Activated gamma-delta T cell (primary cell): ENCODE data around the gene ZNF652.

Experiments used
- DNase-seq: peaks from one replicate; lab custom pipeline; 2025; lab: John Stamatoyannopoulos, UW

Gene ZNF652

GRCh38 chr17:49358641-49359247 lies 3.3 kb downstream of the ZNF652 start:
- DNase-seq: no peak

GRCh38 chr17:49357516-49357915 lies 4.5 kb downstream of the ZNF652 start:
- DNase-seq: no peak

DNA sequence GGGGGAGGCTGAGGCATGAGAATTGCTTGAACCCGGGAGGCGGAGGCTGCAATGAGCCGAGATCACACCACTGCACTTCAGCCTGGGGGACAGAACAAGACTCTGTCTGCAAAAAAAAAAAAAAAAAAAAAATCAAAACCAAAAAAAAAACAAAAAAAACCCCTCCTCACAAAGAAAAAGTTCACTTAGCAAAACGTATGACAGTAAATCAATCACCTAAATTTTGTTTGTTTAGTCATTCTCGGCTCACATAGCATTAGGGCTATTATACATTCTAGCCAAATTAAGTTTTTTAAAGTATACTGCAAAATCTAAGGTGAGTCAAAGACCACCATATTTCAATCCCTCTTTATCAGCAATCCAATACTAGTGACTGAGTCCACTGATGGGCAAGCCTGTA lies 5.7 kb downstream of the ZNF652 start:
- no peak for DNase-seq

DNA sequence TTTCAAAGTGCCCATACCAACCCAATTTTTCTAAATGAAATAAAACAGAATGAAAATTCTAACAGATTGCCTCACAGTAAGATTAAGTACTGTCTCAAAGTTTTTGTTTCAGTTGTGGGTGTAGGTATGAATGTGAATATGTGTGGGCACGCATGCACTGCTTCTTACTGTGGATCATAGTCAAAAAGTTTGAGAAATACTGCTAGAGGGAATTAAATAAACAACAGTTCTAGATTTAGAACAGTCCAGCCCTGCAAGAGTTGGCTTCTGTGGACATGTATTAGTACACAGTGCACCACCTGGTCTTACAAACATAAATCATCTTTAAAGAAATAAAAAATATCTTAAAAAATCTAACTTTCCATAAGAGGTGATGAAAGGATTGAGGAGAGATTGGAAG lies 8.4 kb downstream of the ZNF652 start:
- no peak for DNase-seq

- DNase-seq: no peak
These were observed 9.4 kb downstream of the ZNF652 start for GRCh38 chr17:49352587-49353154.

GRCh38 chr17:49351572-49352140 lies 10.4 kb downstream of the ZNF652 start:
- DNase-seq: no peak

GRCh38 chr17:49349541-49349940 lies 12.5 kb downstream of the ZNF652 start:
- no peak for DNase-seq

DNA sequence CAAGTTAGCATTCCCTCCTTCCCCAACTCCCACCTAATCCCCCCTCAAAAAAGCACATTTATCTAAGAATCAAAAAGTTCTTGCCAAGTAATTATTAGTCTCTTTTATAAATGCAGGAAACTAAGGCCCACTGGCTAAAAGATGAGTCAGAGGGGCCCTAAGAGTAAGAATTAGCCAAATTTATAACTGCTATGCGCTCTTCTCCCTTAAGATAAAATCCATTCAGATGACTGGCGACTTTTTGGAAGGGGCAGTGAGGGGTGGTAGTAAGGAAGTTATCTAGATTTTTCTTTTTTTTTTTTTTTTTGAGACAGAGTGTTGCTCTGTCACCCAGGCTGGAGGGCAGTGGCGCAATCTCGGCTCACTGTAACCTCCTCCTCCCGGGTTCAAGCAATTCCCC lies 17.1 kb downstream of the ZNF652 start:
- no peak for DNase-seq

- no peak for DNase-seq
These were observed 18.8 kb downstream of the ZNF652 start for GRCh38 chr17:49343273-49343672.

DNA sequence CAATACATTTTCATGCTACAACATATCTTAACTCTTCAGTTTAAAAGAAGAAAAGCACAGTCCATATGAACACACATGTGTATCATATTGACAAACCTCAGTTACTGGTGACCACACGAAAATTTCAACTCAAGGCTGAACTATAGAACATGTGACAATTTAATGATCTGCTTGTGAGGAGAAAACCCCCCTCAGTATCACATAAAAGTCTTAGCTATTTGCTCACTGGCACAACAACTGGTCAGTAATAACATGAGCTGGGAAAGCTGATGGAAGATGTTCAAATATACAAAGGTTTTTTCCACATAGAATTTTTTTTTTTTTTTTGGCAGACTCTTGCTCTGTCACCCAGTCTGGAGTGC lies 19.5 kb downstream of the ZNF652 start:
- no peak for DNase-seq

DNA sequence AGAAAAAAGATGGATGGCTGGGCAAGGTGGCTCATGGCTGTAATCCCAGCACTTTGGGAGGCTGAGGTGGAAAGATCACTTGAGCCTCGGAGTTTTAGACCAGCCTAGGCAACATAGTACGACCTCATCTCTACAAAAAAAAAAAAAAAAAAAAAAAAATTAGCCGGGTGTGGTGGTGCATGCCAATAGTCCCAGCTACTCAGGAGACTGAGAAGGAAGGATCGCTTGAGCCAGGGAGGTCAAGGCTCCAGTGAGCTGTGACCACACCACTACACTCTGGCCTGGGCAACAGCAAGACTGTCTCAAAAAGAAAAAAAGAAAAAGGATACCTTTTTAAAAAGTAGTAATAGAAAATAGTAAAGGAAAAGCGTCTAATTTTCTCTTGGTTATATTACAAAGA lies 20.7 kb downstream of the ZNF652 start:
- no peak for DNase-seq

DNA sequence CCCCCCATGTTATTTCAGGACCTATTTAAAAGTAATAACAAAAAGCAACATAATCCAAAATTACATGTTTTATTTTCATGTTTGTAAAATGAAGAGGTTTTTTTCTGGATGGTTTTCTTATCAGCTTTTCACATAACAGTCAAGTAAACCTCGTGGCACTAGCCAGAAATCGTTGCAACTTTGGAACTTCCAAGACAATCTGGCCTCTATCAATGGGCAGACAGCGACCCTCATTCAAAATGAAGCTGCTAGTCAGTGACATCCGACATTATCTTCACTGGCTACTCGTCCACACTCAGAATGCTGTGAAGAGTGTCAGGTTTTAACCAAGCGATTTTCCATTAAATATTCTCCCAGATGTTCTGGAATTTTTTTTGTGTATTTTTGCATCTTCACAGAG lies 22.7 kb downstream of the ZNF652 start:
- no peak for DNase-seq

DNA sequence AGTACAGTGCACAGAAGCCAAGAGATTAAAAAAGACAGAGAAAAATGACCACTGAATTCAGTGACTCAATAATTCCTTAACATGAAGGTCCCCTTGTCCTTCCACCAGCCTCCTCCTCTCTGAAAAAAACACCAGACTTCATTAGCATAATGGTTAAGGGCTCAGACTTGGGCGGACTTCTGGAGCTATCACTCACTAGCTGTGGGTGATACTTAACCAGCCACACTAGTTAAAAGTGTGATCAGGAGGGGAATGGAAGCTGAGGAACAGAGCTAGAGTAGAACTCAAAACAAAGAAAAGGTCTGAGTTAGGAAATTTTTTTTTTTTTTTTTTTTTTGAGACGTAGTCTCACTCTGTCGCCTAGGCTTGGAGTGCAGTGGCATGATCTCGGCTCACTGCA lies 23.2 kb downstream of the ZNF652 start:
- DNase-seq: no peak

DNA sequence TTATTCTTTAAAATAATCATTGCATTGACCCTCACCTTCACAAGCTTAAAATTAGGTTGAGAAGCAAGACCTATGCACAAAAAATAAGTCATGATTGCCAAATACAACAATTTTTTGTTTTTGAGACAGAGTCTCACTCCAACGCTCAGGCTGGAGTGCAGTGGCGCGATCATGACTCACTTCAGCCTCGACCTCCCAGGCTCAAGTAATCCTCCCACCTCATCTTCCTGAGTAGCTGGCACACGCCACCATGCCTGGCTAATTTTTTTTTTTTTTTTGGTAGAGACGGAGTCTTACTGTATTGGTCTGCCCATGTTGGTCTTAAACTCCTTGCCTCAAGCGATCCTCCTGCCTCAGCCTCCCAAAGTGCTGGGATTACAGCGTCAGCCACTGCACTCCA lies 24.2 kb downstream of the ZNF652 start:
- DNase-seq: no peak

GRCh38 chr17:49334744-49335512 lies 27.1 kb downstream of the ZNF652 start:
- no peak for DNase-seq

GRCh38 chr17:49333804-49334203 lies 28.2 kb downstream of the ZNF652 start:
- no peak for DNase-seq

- no peak for DNase-seq
These were observed 33.9 kb downstream of the ZNF652 start for GRCh38 chr17:49327835-49328784.

GRCh38 chr17:49325980-49326379 lies 36.1 kb downstream of the ZNF652 start:
- no peak for DNase-seq

GRCh38 chr17:49318435-49318965 lies 43.5 kb downstream of the ZNF652 start:
- no peak for DNase-seq

DNA sequence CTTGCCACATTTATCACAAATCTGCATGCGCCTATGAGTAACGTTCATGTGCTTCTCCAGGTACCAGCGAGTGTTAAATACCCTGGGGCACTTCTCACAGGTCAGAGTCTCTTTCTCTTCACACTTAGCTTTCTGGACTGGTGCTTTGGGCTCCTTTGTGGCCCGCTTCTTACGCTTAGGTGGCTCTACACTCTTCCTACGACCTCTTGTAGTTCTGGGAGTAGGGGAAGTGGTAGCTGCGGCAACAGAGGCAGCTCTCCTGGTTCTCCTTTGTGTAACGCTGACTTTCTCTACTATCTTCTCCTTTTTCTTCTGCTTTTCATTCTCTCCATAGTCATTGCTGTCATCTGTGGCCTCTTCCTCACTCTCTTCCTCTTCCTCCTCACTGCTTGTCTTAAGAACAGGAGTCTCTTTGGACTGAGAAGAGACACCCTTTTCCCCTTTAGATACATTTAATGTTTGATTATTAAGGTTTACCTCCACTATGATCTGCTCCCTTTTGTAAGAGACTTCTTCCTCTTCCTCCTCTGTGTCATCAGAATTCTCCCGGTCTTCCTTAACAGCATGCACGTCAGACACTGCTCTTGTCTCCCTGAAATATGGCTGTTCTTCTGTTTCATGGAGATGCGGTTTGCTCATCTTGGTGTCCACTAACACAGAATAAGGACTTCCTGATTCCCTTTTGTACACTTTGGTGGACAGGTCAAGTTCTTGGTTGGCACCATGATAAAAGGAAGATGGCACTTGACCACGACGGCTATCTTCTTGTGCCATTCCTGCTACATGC lies 45.0 kb downstream of the ZNF652 start:
- no peak for DNase-seq

DNA sequence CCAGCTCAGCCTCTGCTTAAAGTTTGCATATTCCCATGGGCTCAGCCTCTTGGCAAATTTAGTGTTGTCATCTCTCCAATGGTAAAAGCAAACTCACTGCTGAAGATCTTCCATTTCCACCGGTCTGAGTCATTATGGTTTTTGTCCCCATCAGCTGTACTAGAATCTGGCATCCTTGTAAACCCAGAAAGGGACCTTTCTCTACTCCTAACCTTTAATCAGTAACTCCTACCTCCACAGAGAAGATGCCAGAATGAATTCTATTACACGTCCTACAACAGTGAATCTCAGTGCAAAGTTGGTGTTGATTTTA lies 45.8 kb downstream of the ZNF652 start:
- no peak for DNase-seq
